Fibroblast of lung (primary cell): ENCODE measurements around the gene MICALL1.

Source experiments
- EZH2 ChIP-seq: IDR thresholded peaks from 2 replicates; pipeline ENCODE4 v1.5.1; 2012; ENCODE audit warnings: low read length, control low read depth, mild to moderate bottlenecking; ENCODE audit errors: missing control alignments
- TF ChIP-seq, protein P1 (sequence below), 2 donors: IDR thresholded peaks in 1 of 2; conservative IDR thresholded peaks in 1 of 2; 1 replicate in 1 of 2; 2 replicates in 1 of 2; pipeline ENCODE4 v1.5.1; 2011 to 2012; ENCODE audit warnings: low read length in 2 of 2, control low read depth in 1 of 2, inconsistent platforms in 1 of 2, low read depth in 1 of 2, mild to moderate bottlenecking in 1 of 2

DNA sequence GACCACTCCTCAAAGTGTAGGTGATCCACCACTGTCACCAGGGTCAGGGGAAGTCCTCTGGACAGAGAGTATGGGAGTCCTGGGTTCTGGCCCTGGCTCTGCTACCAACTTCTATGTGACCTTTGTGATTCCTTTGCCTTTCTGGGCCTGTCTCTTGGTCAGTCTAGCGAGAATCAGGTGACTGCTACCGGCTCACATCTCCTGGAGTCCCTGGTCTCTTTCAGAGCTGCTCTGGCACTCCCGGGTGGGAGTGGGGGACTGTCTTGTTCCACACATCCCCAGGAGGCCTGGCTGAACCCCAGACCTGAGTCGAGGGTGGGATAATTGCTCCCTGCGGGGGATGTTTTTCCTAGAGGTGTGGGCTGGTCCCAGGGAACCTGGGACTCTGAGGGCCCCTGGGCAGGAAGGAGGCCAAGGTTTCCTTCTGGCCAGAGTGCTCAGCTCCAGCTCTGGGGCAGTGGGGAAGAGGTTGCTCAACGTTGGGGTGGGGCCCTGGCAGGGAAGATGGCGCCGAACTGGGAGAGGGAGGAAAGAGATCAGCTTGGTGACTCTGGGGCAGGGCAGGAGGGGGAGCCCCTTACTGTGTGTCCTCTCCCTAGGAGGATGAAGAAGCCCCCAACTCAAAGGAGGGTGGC is 76.2 kb downstream of the MICALL1 start:
- TF ChIP-seq, protein P1, sequence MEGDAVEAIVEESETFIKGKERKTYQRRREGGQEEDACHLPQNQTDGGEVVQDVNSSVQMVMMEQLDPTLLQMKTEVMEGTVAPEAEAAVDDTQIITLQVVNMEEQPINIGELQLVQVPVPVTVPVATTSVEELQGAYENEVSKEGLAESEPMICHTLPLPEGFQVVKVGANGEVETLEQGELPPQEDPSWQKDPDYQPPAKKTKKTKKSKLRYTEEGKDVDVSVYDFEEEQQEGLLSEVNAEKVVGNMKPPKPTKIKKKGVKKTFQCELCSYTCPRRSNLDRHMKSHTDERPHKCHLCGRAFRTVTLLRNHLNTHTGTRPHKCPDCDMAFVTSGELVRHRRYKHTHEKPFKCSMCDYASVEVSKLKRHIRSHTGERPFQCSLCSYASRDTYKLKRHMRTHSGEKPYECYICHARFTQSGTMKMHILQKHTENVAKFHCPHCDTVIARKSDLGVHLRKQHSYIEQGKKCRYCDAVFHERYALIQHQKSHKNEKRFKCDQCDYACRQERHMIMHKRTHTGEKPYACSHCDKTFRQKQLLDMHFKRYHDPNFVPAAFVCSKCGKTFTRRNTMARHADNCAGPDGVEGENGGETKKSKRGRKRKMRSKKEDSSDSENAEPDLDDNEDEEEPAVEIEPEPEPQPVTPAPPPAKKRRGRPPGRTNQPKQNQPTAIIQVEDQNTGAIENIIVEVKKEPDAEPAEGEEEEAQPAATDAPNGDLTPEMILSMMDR (conservative IDR thresholded peaks at IDR 0.05 in 1 of 2, IDR thresholded peaks at IDR 0.05 in 1 of 2; ENCODE audit: low read depth in 1 of 2, low read length in 2 of 2) = no peak
- TF ChIP-seq EZH2 = no peak
